CD14-positive monocyte (primary cell): ENCODE data around the gene MORC2. TPM values are rescaled to one million over a fixed set of nuclear protein-coding genes. Genes with fewer than 3 reads are reported as not detected.

Source experiments
- DNase-seq, 3 donors: peaks; one replicate each; pipeline ENCODE4 v3.0.0-alpha.2; 2011 to 2022
- H2AFZ ChIP-seq: 2 replicates; pipeline ENCODE4 v1.6.0; 2012; ENCODE audit warnings: mild to moderate bottlenecking, low read depth, low read length, inconsistent platforms; ENCODE audit not compliant: insufficient read depth, poor library complexity, severe bottlenecking
- H3K27ac ChIP-seq, 2 donors: 1 replicate in 1 of 2; 2 replicates in 1 of 2; pipeline ENCODE4 v1.5.1; 2012 to 2013; ENCODE audit warnings: low read length in 2 of 2, control low read depth in 1 of 2, inconsistent platforms in 1 of 2, low read depth in 1 of 2, mild to moderate bottlenecking in 1 of 2
- H3K27me3 ChIP-seq, 2 donors: one replicate each; pipeline versions ENCODE4 v1.6.0 to v1.6.1; 2011 to 2013; ENCODE audit warnings: low read length in 2 of 2; ENCODE audit not compliant: control insufficient read depth in 2 of 2, insufficient read depth in 2 of 2
- H3K36me3 ChIP-seq, 2 donors: replicated peaks in 1 of 2; 1 replicate in 1 of 2; 2 replicates in 1 of 2; pipeline versions ENCODE4 v1.5.1 to v1.6.1; 2012 to 2013; ENCODE audit warnings: low read length in 2 of 2, control low read depth in 1 of 2, inconsistent platforms in 1 of 2, mild to moderate bottlenecking in 1 of 2; ENCODE audit not compliant: insufficient read depth in 2 of 2, control insufficient read depth in 1 of 2
- H3K4me1 ChIP-seq, 2 donors: 1 replicate in 1 of 2; 2 replicates in 1 of 2; pipeline versions ENCODE4 v1.5.1 to v1.6.1; 2012 to 2013; ENCODE audit warnings: low read length in 2 of 2, control low read depth in 1 of 2, inconsistent platforms in 1 of 2, mild to moderate bottlenecking in 1 of 2, moderate library complexity in 1 of 2; ENCODE audit not compliant: insufficient read depth in 2 of 2, control insufficient read depth in 1 of 2
- H3K4me2 ChIP-seq: replicated peaks from 2 replicates; pipeline ENCODE3; 2012; ENCODE audit warnings: low read length, moderate library complexity, mild to moderate bottlenecking; ENCODE audit not compliant: poor library complexity, severe bottlenecking; ENCODE audit errors: extremely low read depth
- H3K4me3 ChIP-seq, 3 experiments: fragments of 200-600 bp in 1 of 3; sonication (generic) in 1 of 3; replicated peaks in 1 of 3; 1 replicate in 2 of 3; 2 replicates in 1 of 3; pipeline ENCODE4 v1.5.1; 2011 to 2013; ENCODE audit warnings: low read length in 3 of 3, mild to moderate bottlenecking in 3 of 3, control low read depth in 2 of 3, low read depth in 2 of 3, inconsistent platforms in 1 of 3, moderate library complexity in 1 of 3
- H3K79me2 ChIP-seq: 2 replicates; pipeline ENCODE4 v1.6.0; 2012; ENCODE audit warnings: mild to moderate bottlenecking, control low read depth, inconsistent platforms, low read length, moderate library complexity; ENCODE audit not compliant: insufficient read depth
- H3K9ac ChIP-seq: 2 replicates; pipeline ENCODE4 v1.6.0; 2017; ENCODE audit warnings: low read length, mild to moderate bottlenecking; ENCODE audit not compliant: insufficient read depth, poor library complexity, severe bottlenecking
- H3K9me3 ChIP-seq, 2 donors: replicated peaks in 1 of 2; 1 replicate in 1 of 2; 2 replicates in 1 of 2; pipeline versions ENCODE4 v1.5.1 to v1.6.1; 2012 to 2013; ENCODE audit warnings: low read length in 2 of 2, control low read depth in 1 of 2; ENCODE audit not compliant: control insufficient read depth in 1 of 2, insufficient read depth in 1 of 2
- H4K20me1 ChIP-seq: 2 replicates; pipeline ENCODE4 v1.6.0; 2012; ENCODE audit warnings: mild to moderate bottlenecking, low read length, control low read depth, moderate library complexity; ENCODE audit not compliant: insufficient read depth
- H3K27ac Mint-ChIP-seq, 7 donors: one replicate each; pipeline ENCODE4 v1.8.0; 2020; ENCODE audit warnings: mild to moderate bottlenecking in 7 of 7, mixed read lengths in 7 of 7, moderate library complexity in 6 of 7, inconsistent platforms in 2 of 7
- H3K27me3 Mint-ChIP-seq, 3 donors: one replicate each; pipeline ENCODE4 v1.8.0; 2021 to 2022; ENCODE audit warnings: low read depth in 3 of 3, mild to moderate bottlenecking in 3 of 3, mixed read lengths in 3 of 3, moderate library complexity in 3 of 3, inconsistent platforms in 1 of 3
- H3K36me3 Mint-ChIP-seq, 2 donors: one replicate each; pipeline ENCODE4 v1.8.0; 2020; ENCODE audit warnings: mixed read lengths in 2 of 2, inconsistent platforms in 1 of 2, mild to moderate bottlenecking in 1 of 2
- H3K4me1 Mint-ChIP-seq: one replicate; pipeline ENCODE4 v1.8.0; 2020; ENCODE audit warnings: mild to moderate bottlenecking, mixed read lengths
- H3K4me3 Mint-ChIP-seq, 2 donors: one replicate each; pipeline ENCODE4 v1.8.0; 2020; ENCODE audit warnings: mild to moderate bottlenecking in 2 of 2, mixed read lengths in 2 of 2, moderate library complexity in 1 of 2
- H3K9me3 Mint-ChIP-seq, 7 donors: one replicate each; pipeline ENCODE4 v1.8.0; 2020 to 2022; ENCODE audit warnings: mixed read lengths in 7 of 7, mild to moderate bottlenecking in 6 of 7, moderate library complexity in 6 of 7, inconsistent platforms in 2 of 7
- WGBS: methylation state at CpG from one replicate; pipeline ENCODE4 v1.1.5; 2013; ENCODE audit warnings: missing lambda C conversion rate; ENCODE audit not compliant: insufficient coverage; 5-methylcytosine and 5-hydroxymethylcytosine counted together
- intact Hi-C, 2 donors: fragments of 100-400 bp; cut with micrococcal nuclease; formaldehyde crosslinking; loops; one replicate each; pipeline versions ENCODE4 v1.15.0 to v1.15.1; 2023
- polyA plus RNA-seq, 3 donors: library from polyadenylated mRNA; depleted of rRNA in 1 of 3; unstranded in 2 of 3; stranded (reverse) in 1 of 3; fragments of 300-500 nt in 2 of 3; fragments of >200 nt in 1 of 3; fragmentation: Illumina TruSeq in 2 of 3; gene quantifications; 1 replicate in 2 of 3; 2 replicates in 1 of 3; pipeline ENCODE4 v1.2.3, GENCODE V29; 2012 to 2021
- TF ChIP-seq, protein P1 (sequence below): fragments of 200-600 bp; IDR thresholded peaks from one replicate; pipeline ENCODE4 v1.8.0; 2022; ENCODE audit warnings: antibody characterized with exemption, mild to moderate bottlenecking

Gene MORC2
- polyA plus RNA-seq, 3 donors = 2.1 to 6.0 (median 2.4) TPM

DNA sequence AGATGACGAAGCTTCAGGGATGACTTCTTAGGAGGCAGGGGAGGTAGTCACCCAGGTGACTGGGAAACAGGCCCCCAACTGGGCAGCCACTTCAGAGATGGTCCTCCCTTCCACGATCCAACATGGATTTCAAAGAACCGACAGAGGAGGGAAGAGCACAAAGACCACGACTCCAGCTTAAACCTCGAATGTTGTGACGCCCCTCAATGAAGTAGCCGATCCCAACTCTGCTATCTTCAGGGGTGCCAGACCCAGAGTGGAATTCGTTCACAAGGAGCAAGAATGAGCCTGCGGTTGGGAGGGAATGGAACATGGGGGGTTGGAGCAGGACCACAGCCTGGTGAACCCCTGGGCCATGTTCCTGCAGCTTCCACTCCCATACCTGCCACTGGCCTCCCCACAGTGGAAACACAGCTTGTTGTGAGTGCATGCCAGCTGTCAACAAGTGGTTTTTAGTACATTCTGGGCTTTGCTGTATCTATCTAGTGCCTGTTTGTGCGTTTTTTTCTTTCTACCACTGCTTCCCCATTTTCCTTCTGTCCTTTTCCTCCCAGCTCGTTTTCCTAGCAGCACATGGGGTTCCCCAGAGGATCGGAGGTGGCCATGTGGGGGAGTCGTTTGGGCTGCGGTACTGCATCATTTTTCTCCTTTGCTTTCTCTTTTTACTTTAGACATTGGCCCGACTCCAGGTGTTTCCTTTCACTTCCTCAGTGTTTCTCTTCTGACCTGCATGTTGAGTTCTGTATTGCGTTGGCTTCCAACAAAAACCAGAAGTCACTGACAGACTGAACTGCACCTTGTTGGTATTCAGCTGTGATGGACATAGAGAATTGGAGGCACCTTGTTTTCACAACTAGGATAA lies 65.8 kb downstream of the MORC2 start:
- Histone ChIP-seq H3K4me2 (no peak overlapping the region), H3K27me3 (no peaks in the 10 kb centered on the region), H3K4me3 (no peak overlapping the region), H3K27ac (no peak overlapping the region), H3K4me1 (no peaks in the 10 kb centered on the region), H3K9me3 (peaks cover 6 to 8% of the 10 kb centered on the region in 2 donors), H4K20me1 (no peaks in the 10 kb centered on the region), H3K79me2 (no peaks in the 10 kb centered on the region), H3K36me3 (peaks cover 0 to 6% of the 10 kb centered on the region in 2 donors), H2AFZ (no peak overlapping the region), H3K9ac (no peak overlapping the region)
- H3K27me3 Mint-ChIP-seq = peaks cover 2 to 4% (median 3%) of the 10 kb centered on the region in 3 donors
- peaks cover 4 to 15% of the 10 kb centered on the region in 2 donors for H3K36me3 Mint-ChIP-seq
- H3K9me3 Mint-ChIP-seq = peaks cover 0 to 15% (median 9%) of the 10 kb centered on the region in 7 donors
- WGBS = 100% methylated on average over 7 of the region's 16 CpGs
- TF ChIP-seq, protein P1, sequence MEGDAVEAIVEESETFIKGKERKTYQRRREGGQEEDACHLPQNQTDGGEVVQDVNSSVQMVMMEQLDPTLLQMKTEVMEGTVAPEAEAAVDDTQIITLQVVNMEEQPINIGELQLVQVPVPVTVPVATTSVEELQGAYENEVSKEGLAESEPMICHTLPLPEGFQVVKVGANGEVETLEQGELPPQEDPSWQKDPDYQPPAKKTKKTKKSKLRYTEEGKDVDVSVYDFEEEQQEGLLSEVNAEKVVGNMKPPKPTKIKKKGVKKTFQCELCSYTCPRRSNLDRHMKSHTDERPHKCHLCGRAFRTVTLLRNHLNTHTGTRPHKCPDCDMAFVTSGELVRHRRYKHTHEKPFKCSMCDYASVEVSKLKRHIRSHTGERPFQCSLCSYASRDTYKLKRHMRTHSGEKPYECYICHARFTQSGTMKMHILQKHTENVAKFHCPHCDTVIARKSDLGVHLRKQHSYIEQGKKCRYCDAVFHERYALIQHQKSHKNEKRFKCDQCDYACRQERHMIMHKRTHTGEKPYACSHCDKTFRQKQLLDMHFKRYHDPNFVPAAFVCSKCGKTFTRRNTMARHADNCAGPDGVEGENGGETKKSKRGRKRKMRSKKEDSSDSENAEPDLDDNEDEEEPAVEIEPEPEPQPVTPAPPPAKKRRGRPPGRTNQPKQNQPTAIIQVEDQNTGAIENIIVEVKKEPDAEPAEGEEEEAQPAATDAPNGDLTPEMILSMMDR = no peak
- H3K4me3 Mint-ChIP-seq = no peak overlapping the region
- no peak for DNase-seq
- peaks cover 5% of the 10 kb centered on the region for H3K4me1 Mint-ChIP-seq
- intact Hi-C loops = no loop called here
- H3K27ac Mint-ChIP-seq = no peak overlapping the region

DNA sequence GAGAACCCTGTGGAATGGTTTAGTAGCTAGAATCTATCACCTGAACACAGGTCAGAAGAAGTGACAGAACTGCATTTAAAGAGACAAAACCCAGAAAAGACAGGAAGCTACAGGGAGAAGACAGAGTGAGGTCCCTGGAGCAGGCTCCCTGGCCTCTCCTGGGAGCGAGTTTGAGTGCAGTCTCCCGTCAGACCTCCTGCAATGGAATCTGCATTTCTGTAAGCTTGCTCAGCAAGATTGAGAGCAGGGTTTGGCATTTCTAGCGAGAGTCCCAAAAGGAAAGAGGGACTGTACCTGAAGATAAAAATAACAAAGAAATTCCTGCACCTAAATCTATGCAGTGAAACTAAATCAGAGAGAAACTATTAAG lies 74.2 kb downstream of the MORC2 start:
- peaks cover 0 to 7% (median 3%) of the 10 kb centered on the region in 7 donors for H3K9me3 Mint-ChIP-seq
- Histone ChIP-seq H3K4me1 (no peaks in the 10 kb centered on the region), H3K79me2 (no peaks in the 10 kb centered on the region), H3K9ac (no peak overlapping the region), H3K27ac (no peak overlapping the region), H4K20me1 (no peaks in the 10 kb centered on the region), H3K36me3 (peaks cover 0 to 4% of the 10 kb centered on the region in 2 donors), H3K4me3 (no peak overlapping the region), H3K27me3 (no peaks in the 10 kb centered on the region), H2AFZ (no peak overlapping the region), H3K4me2 (no peak overlapping the region), H3K9me3 (peaks cover 5 to 6% of the 10 kb centered on the region in 2 donors)
- H3K36me3 Mint-ChIP-seq = no peaks in the 10 kb centered on the region
- peaks cover 1 to 2% (median 2%) of the 10 kb centered on the region in 3 donors for H3K27me3 Mint-ChIP-seq
- no peak overlapping the region for H3K4me3 Mint-ChIP-seq
- DNase-seq = no peak
- intact Hi-C loops = no loop called here
- no peaks in the 10 kb centered on the region for H3K4me1 Mint-ChIP-seq
- TF ChIP-seq, protein P1 = no peak
- 88% methylated on average over 2 of the region's 3 CpGs for WGBS
- no peak overlapping the region for H3K27ac Mint-ChIP-seq
